ENCODE results near the gene PXN. TPM values are rescaled to one million over a fixed set of nuclear protein-coding genes. Genes with fewer than 3 reads are reported as not detected.

PXN gene
- total RNA-seq, 6 experiments from 2014 or later: 15.1 to 32.6 (median 24.1) TPM

GRCh38 chr12:120168337-120168736 lies 97.2 kb downstream of the PXN start:
- TF ChIP-seq CTCF (IDR thresholded peaks at IDR 0.05) (no peak), POLR2A (IDR thresholded peaks at IDR 0.05) (no peak)
- no peak for ATAC-seq

GRCh38 chr12:120167529-120168095 lies 97.9 kb downstream of the PXN start:
- Histone ChIP-seq H3K27ac (no peak overlapping the region), H3K4me3 (no peak overlapping the region), H3K4me1 (peaks cover 0 to 7% (median 0%) of the 10 kb centered on the region in 4 donors), H3K27me3 (no peaks in the 10 kb centered on the region), H3K9me3 (no peaks in the 10 kb centered on the region), H3K36me3 (peaks cover 0 to 70% (median 39%) of the 10 kb centered on the region in 4 donors)
- TF ChIP-seq POLR2A (IDR thresholded peaks at IDR 0.05): no peak
- TF ChIP-seq CTCF (IDR thresholded peaks at IDR 0.05): no peak
- WGBS (ENCODE audit: insufficient coverage, low coverage, low lambda C conversion rate, missing lambda C conversion rate): 86% methylated on average over 6 of the region's 6 CpGs
- DNase-seq (no peak), ATAC-seq (no peak)
- intact Hi-C loops (cut with DNase I): no loop called here

More at GRCh38 chr12:120168337-120168736, 97.2 kb downstream of the PXN start:
- whole genome bisulfite sequencing (ENCODE audit: insufficient coverage, low coverage, low lambda C conversion rate, missing lambda C conversion rate): no CpG with 5 or more reads among the region's 4 CpGs
- Histone ChIP-seq H3K9me3 (no peaks in the 10 kb centered on the region), H3K4me1 (peaks cover 0 to 2% (median 0%) of the 10 kb centered on the region in 4 donors), H3K36me3 (peaks cover 0 to 71% (median 39%) of the 10 kb centered on the region in 4 donors), H3K4me3 (no peak overlapping the region), H3K27me3 (no peaks in the 10 kb centered on the region), H3K27ac (no peak overlapping the region)
- intact Hi-C loops (cut with DNase I): no loop called here
- no peak for DNase-seq

GRCh38 chr12:120164293-120164692 lies 101.2 kb downstream of the PXN start:
- Histone ChIP-seq H3K36me3 (peaks cover 0 to 75% (median 39%) of the 10 kb centered on the region in 4 donors), H3K4me3 (no peak overlapping the region), H3K4me1 (peaks cover 0 to 7% (median 0%) of the 10 kb centered on the region in 4 donors), H3K9me3 (no peaks in the 10 kb centered on the region), H3K27ac (no peak overlapping the region), H3K27me3 (no peaks in the 10 kb centered on the region)
- ATAC-seq (no peak), DNase-seq (no peak)
- intact Hi-C loops (cut with DNase I): no loop called here
- TF ChIP-seq POLR2A (IDR thresholded peaks at IDR 0.05) (no peak), CTCF (IDR thresholded peaks at IDR 0.05) (no peak)
- 80% methylated on average over 5 of the region's 11 CpGs for WGBS (ENCODE audit: insufficient coverage, low coverage, low lambda C conversion rate, missing lambda C conversion rate)

GRCh38 chr12:120162763-120163162 lies 102.8 kb downstream of the PXN start:
- Histone ChIP-seq H3K4me3 (no peak overlapping the region), H3K4me1 (peaks cover 0 to 7% (median 0%) of the 10 kb centered on the region in 4 donors), H3K27ac (no peak overlapping the region), H3K27me3 (no peaks in the 10 kb centered on the region), H3K36me3 (peaks cover 0 to 72% (median 39%) of the 10 kb centered on the region in 4 donors), H3K9me3 (no peaks in the 10 kb centered on the region)
- 33% methylated on average over 5 of the region's 8 CpGs for WGBS (ENCODE audit: insufficient coverage, low coverage, low lambda C conversion rate, missing lambda C conversion rate)
- intact Hi-C loops (cut with DNase I): no loop called here
- peak; percentile 58 to 77 (median 72) for DNase-seq
- peak; percentile 73 to 88 (median 76) for ATAC-seq
- no peak for TF ChIP-seq CTCF (IDR thresholded peaks at IDR 0.05)
- no peak for TF ChIP-seq POLR2A (IDR thresholded peaks at IDR 0.05)

Data from right lobe of liver (tissue), 6 donors.